ENCODE data around the gene DLD.
"Not testable (repeated sequence)": the region's sequence is repeated elsewhere in the genome, so short reads cannot be mapped to it uniquely, and the experiment has no call there.

DLD gene

GRCh38 chr7:107946451-107946850 lies 55.5 kb downstream of the DLD start:
- DNase-seq: no peak

- DNase-seq: no peak
These were observed 55.9 kb downstream of the DLD start for GRCh38 chr7:107946881-107947280.

- DNase-seq: no peak
These were observed 57.9 kb downstream of the DLD start for GRCh38 chr7:107948645-107949442.

- no peak for DNase-seq
These were observed 58.5 kb downstream of the DLD start for GRCh38 chr7:107949443-107949935.

GRCh38 chr7:107951172-107951787 lies 60.3 kb downstream of the DLD start:
- no peak for DNase-seq

- no peak for DNase-seq
These were observed 60.9 kb downstream of the DLD start for GRCh38 chr7:107951896-107952295.

- no peak for DNase-seq
These were observed 62.4 kb downstream of the DLD start for GRCh38 chr7:107953265-107953923.

GRCh38 chr7:107953924-107954303 lies 62.9 kb downstream of the DLD start:
- no peak for DNase-seq

GRCh38 chr7:107955394-107955793 lies 64.4 kb downstream of the DLD start:
- DNase-seq: no peak

- DNase-seq: not testable (repeated sequence)
These were observed 66.0 kb downstream of the DLD start for GRCh38 chr7:107956950-107957349.

- no peak for DNase-seq
These were observed 66.5 kb downstream of the DLD start for GRCh38 chr7:107957436-107957835.

GRCh38 chr7:107958764-107959526 lies 68.0 kb downstream of the DLD start:
- no peak for DNase-seq

GRCh38 chr7:107959527-107959898 lies 68.5 kb downstream of the DLD start:
- DNase-seq: no peak

- DNase-seq: no peak
These were observed 69.3 kb downstream of the DLD start for GRCh38 chr7:107960272-107960671.

- no peak for DNase-seq
These were observed 70.4 kb downstream of the DLD start for GRCh38 chr7:107961405-107961804.

- no peak for DNase-seq
These were observed 71.8 kb downstream of the DLD start for GRCh38 chr7:107962817-107963216.

- no peak for DNase-seq
These were observed 73.5 kb downstream of the DLD start for GRCh38 chr7:107964510-107964909.

- peak; percentile 62 for DNase-seq
These were observed 75.7 kb downstream of the DLD start for GRCh38 chr7:107966711-107967110.

GRCh38 chr7:107967420-107967819 lies 76.4 kb downstream of the DLD start:
- no peak for DNase-seq

- DNase-seq: no peak
These were observed 77.5 kb downstream of the DLD start for GRCh38 chr7:107968449-107968848.

GRCh38 chr7:107969856-107970255 lies 78.9 kb downstream of the DLD start:
- no peak for DNase-seq
